Caco-2 (cell line): Measurements from ENCODE around the gene SMOC2. TPM values are rescaled to one million over a fixed set of nuclear protein-coding genes. Genes with fewer than 3 reads are reported as not detected.

Experiments
- BruUV-seq: library from RNA; stranded (reverse); fragments of 400-500 nt; replicated peaks from 2 replicates; lab custom pipeline; 2021; lab: Mats Ljungman, UMichigan
- CTCF ChIA-PET: fragments of 300-600 bp; sonication (Branson Sonifier 250); formaldehyde crosslinking; loops from one replicate; lab custom pipeline; 2022; ENCODE audit warnings: antibody characterized with exemption; lab: Charles Lee
- POLR2A ChIA-PET: fragments of 300-600 bp; sonication (Branson Sonifier 250); formaldehyde crosslinking; loops from one replicate; lab custom pipeline; 2022; ENCODE audit warnings: antibody characterized with exemption; lab: Charles Lee
- DNase-seq, 2 experiments: peaks; one replicate each; pipeline versions ENCODE4 v3.0.0 to v3.0.0-alpha.2; 2020 to 2022
- H3K27me3 ChIP-seq: replicated peaks from 2 replicates; pipeline ENCODE4 v1.6.0; 2011; ENCODE audit warnings: low read length; ENCODE audit not compliant: control insufficient read depth, insufficient read depth
- H3K36me3 ChIP-seq: 2 replicates; pipeline ENCODE4 v1.5.1; 2011; ENCODE audit warnings: low read length; ENCODE audit not compliant: control insufficient read depth, insufficient read depth
- H3K4me1 ChIP-seq: fragments of 250-450 bp; sonication (Bioruptor Pico); 2 replicates; pipeline ENCODE4 v1.5.1; 2020; ENCODE audit warnings: mild to moderate bottlenecking
- H3K4me3 ChIP-seq: 2 replicates; pipeline ENCODE4 v1.5.1; 2011; ENCODE audit warnings: low read depth, mild to moderate bottlenecking, control low read depth, low read length
- H3K9me3 ChIP-seq: fragments of 250-450 bp; sonication (Bioruptor Pico); 2 replicates; pipeline ENCODE4 v1.5.1; 2020; ENCODE audit warnings: mild to moderate bottlenecking, moderate library complexity
- H3K27ac Mint-ChIP-seq: one replicate; pipeline ENCODE4 v1.8.0; 2022; ENCODE audit warnings: mixed read lengths; ENCODE audit not compliant: unreplicated experiment
- H3K27me3 Mint-ChIP-seq: one replicate; pipeline ENCODE4 v1.8.0; 2022; ENCODE audit warnings: mixed read lengths; ENCODE audit not compliant: insufficient read depth, unreplicated experiment
- H3K36me3 Mint-ChIP-seq: one replicate; pipeline ENCODE4 v1.8.0; 2022; ENCODE audit warnings: mild to moderate bottlenecking, mixed read lengths; ENCODE audit not compliant: insufficient read depth, unreplicated experiment
- H3K4me1 Mint-ChIP-seq: one replicate; pipeline ENCODE4 v1.8.0; 2022; ENCODE audit warnings: low read depth, mixed read lengths; ENCODE audit not compliant: unreplicated experiment
- H3K4me3 Mint-ChIP-seq: one replicate; pipeline ENCODE4 v1.8.0; 2022; ENCODE audit warnings: mild to moderate bottlenecking, moderate library complexity, mixed read lengths; ENCODE audit not compliant: unreplicated experiment
- H3K9me3 Mint-ChIP-seq: one replicate; pipeline ENCODE4 v1.8.0; 2022; ENCODE audit warnings: mixed read lengths; ENCODE audit not compliant: unreplicated experiment
- CTCF ChIP-seq, 2 experiments: fragments of 200-600 bp in 1 of 2; IDR thresholded peaks; 1 replicate in 1 of 2; 2 replicates in 1 of 2; pipeline versions ENCODE4 v1.5.1 to v1.8.0; 2011 to 2022; ENCODE audit warnings: antibody characterized with exemption in 1 of 2, control low read depth in 1 of 2, inconsistent platforms in 1 of 2, low read depth in 1 of 2, low read length in 1 of 2, mild to moderate bottlenecking in 1 of 2, moderate library complexity in 1 of 2; ENCODE audit not compliant: insufficient read depth in 1 of 2, severe bottlenecking in 1 of 2, unreplicated experiment in 1 of 2
- intact Hi-C: fragments of 100-400 bp; cut with micrococcal nuclease; formaldehyde crosslinking; loops from one replicate; pipeline ENCODE4 v1.10.0; 2022; ENCODE audit not compliant: unreplicated experiment
- total RNA-seq: library from RNA; stranded (reverse); gene quantifications from 2 replicates; pipeline ENCODE4 v1.2.3, GENCODE V29; 2022

Gene SMOC2
- total RNA-seq, 1 experiment from 2014 or later = 2.8 TPM

GRCh38 chr6:168550326-168550725 lies 109.3 kb downstream of the SMOC2 start:
- Histone ChIP-seq H3K36me3 (no peaks in the 10 kb centered on the region), H3K4me3 (no peak overlapping the region), H3K4me1 (no peaks in the 10 kb centered on the region), H3K9me3 (no peaks in the 10 kb centered on the region), H3K27me3 (no peaks in the 10 kb centered on the region)
- Mint-ChIP-seq H3K27ac (no peak overlapping the region), H3K4me3 (no peak overlapping the region), H3K36me3 (no peaks in the 10 kb centered on the region), H3K9me3 (no peaks in the 10 kb centered on the region), H3K4me1 (no peaks in the 10 kb centered on the region), H3K27me3 (no peaks in the 10 kb centered on the region)
- intact Hi-C loops = no loop called here
- no peak for TF ChIP-seq CTCF (IDR thresholded peaks at IDR 0.05; ENCODE audit: insufficient read depth in 1 of 2, low read depth in 1 of 2, low read length in 1 of 2, severe bottlenecking in 1 of 2, unreplicated experiment in 1 of 2)
- BruUV-seq = no TSS peak
- POLR2A ChIA-PET = no interaction called here
- CTCF ChIA-PET = no interaction called here
- DNase-seq = no peak

DNA sequence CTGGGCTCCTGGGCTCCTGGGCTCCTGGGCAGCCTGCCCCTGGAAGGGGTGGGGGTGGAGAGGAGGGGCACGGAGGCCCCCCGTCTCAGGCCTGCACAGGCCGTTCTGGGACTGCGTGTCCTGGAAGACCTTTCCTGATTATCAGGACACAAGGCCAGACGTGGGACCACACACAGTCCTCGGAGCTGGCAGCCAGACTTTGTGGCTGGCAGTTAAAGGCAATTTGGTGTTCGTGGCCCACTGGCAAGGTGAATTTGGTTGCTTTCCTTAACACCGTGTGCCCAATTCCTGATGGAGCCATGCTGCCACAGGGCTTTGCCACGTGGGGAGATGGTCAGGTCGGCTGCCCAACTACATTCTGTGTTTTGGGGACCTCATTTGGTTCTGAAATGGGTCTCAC lies 113.5 kb downstream of the SMOC2 start:
- H3K36me3 Mint-ChIP-seq = no peaks in the 10 kb centered on the region
- ChIA-PET POLR2A (no interaction called here), CTCF (no interaction called here)
- no peak for DNase-seq
- intact Hi-C loops = no loop called here
- Histone ChIP-seq H3K4me3 (no peak overlapping the region), H3K4me1 (peaks cover under 1% of the 10 kb centered on the region; the same call in 1 of the 2 replicates), H3K9me3 (no peaks in the 10 kb centered on the region), H3K27me3 (no peaks in the 10 kb centered on the region), H3K36me3 (no peaks in the 10 kb centered on the region)
- no TSS peak for BruUV-seq
- H3K4me3 Mint-ChIP-seq = no peak overlapping the region
- H3K4me1 Mint-ChIP-seq = no peaks in the 10 kb centered on the region
- no peaks in the 10 kb centered on the region for H3K9me3 Mint-ChIP-seq
- no peaks in the 10 kb centered on the region for H3K27me3 Mint-ChIP-seq
- TF ChIP-seq CTCF (IDR thresholded peaks at IDR 0.05; ENCODE audit: insufficient read depth in 1 of 2, low read depth in 1 of 2, low read length in 1 of 2, severe bottlenecking in 1 of 2, unreplicated experiment in 1 of 2) = no peak
- no peak overlapping the region for H3K27ac Mint-ChIP-seq

- Histone ChIP-seq H3K27me3 (no peaks in the 10 kb centered on the region), H3K9me3 (no peaks in the 10 kb centered on the region), H3K4me3 (no peak overlapping the region), H3K36me3 (no peaks in the 10 kb centered on the region), H3K4me1 (peaks cover 6% of the 10 kb centered on the region)
- POLR2A ChIA-PET = no interaction called here
- intact Hi-C loops = no loop called here
- no TSS peak for BruUV-seq
- Mint-ChIP-seq H3K27ac (no peak overlapping the region), H3K4me1 (peaks cover 5% of the 10 kb centered on the region), H3K27me3 (no peaks in the 10 kb centered on the region), H3K9me3 (no peaks in the 10 kb centered on the region), H3K4me3 (no peak overlapping the region), H3K36me3 (no peaks in the 10 kb centered on the region)
- no peak for DNase-seq
- no peak for TF ChIP-seq CTCF (IDR thresholded peaks at IDR 0.05; ENCODE audit: insufficient read depth in 1 of 2, low read depth in 1 of 2, low read length in 1 of 2, severe bottlenecking in 1 of 2, unreplicated experiment in 1 of 2)
- CTCF ChIA-PET = no interaction called here
These were observed 114.1 kb downstream of the SMOC2 start for GRCh38 chr6:168554898-168555617.
